ENCODE data around the gene TRPV6.

Gene TRPV6
- long read RNA-seq, donor 1: 0 reads
- long read RNA-seq, donor 2: 0 reads
- long read RNA-seq, donor 3, full-length matches to known transcripts: 1 of 1 reads
- long read RNA-seq, donor 3, partial matches to known transcripts: 0 of 1 reads
- long read RNA-seq, donor 3, other reads (novel, unspliced or antisense): 0 of 1 reads
- long read RNA-seq, donor 4, partial matches to known transcripts: 8 of 14 reads
- long read RNA-seq, donor 4, other reads (novel, unspliced or antisense): 5 of 14 reads
- long read RNA-seq, donor 5: 0 reads
- long read RNA-seq, donor 6: 0 reads
- long read RNA-seq, donor 7: 0 reads
- long read RNA-seq, donor 8: 0 reads

DNA sequence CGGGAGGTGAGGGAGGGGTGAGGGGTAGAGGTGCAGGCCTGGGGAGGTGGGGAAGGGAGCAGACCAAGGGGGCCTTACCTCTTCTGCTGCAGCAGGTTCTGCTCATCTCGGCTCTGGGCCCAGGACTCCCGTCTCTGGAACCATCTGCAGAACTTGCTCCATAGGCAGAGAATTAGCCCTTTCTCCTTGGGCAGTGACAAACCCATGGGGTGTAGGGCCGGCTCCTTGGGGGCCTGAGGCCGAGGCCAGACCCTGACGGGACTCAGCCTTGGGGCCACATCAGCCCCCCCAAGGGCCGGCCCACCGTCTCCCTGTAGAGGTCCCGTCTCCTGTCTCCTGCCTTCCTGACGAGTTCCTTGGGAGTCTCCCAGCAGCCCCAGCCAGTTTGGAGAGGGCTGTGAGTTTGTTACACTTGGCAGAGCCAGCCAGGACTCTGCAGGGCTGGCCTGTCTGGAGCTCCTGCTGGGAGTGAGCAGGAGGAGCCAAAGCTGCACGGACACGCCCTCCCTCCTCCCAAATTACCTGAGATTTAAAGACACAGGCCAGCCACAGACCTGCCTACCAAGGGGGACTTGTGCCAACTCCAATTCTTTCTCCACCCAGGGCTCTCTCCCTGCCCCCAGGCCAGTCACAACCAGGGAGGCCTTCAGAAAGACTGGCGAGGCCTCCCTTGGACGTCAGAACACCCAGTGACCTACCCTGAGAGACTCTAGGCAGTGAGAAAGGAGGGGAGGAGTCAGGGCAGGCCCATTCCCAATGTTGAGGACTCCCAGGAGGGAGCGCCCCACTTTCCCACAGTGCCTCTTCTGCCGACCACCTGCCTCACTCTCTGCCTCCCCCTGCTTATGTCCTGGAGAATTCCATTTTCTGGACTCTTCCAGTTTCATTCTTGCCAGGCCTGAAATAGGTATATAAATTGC, at the start of gene TRPV6:
TRPV6 (minus strand) TSS at position 435 of the 920 bp plus-strand sequence.
- peak; percentile 34 for DNase-seq

DNA sequence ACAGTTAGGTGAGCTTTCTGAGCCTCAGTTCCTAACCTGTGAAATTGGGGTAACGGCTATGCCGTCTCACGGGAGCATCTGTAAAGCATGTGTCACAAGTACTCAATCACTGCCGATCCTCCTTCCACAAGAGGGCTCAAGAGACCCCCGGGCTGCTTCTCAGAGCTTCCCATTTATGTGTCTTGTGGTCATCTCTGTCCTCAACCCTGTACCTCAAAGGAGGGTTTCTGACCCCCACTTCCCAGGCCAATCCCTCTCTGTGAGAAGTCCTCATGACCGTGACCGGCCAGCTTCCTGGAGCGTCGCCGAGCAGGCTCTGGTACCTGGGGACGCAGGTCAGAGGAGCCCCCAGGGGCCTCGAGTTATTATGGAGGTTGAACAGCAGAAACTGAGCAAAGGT, 48.5 kb upstream of the TRPV6 start:
- no peak for DNase-seq

DNA sequence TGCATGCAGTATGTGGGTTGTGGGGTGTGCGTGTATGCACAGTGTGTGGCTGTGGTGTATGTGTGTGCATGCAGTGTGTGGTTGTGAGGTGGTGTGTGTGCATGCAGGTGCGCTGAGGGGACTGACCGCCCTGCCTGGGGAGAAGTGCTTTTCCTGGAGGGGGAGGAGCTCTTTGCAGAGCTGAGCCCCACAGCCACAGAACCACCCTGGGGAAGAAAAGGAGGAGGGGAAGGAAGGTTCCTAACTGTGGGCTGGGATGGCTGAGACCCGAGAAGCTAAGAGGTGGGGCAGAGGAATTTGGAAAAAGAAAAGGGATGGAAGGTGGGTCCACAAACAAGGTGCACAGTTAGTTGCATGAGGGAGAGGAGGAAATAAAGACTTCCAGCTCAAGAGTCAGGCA, 48.1 kb upstream of the TRPV6 start, which contains the start of gene TRPV5:
TRPV5 (minus strand) TSS at position 123 of the 400 bp plus-strand sequence. CDS start 287 bp downstream, outside the sequence.
- no peak for DNase-seq

- DNase-seq: no peak
Measured at GRCh38 chr7:142933092-142933475, 47.5 kb upstream of the TRPV6 start.

DNA sequence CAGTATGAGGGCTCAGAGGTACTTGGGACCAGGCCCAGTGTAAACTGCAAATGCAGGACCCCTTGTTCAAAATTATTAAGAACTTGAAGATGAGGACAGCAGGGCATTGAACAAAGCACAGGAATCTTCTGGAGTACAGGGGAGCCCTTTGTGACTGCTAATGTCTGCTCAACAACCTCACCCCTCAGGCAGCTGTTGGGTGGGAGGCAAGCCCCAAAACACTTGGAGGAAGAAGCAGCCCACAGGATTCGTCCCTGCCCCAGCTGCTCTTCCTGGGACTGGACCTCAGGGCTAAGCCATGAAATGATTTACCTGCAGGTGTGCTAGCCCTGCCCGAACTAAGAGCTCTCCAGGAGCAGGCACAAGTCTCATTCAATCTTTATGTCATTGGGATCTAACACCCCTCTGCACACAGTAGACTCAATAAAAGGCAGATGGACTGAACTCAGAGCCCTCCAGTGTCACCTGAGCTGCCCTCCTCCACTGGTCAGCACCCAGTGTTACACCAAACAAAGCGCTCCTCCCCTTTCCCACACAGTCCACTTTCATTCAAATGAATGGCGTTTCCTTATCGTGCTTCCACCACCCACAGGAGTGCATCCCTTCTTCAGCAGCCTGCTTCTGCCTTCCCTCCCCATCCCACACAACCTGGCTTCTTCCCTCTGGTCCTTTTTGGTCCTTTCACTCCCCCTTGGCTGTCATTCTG, 47.0 kb upstream of the TRPV6 start:
- DNase-seq: no peak

- DNase-seq: no peak
Measured at GRCh38 chr7:142930126-142930730, 44.7 kb upstream of the TRPV6 start.

DNA sequence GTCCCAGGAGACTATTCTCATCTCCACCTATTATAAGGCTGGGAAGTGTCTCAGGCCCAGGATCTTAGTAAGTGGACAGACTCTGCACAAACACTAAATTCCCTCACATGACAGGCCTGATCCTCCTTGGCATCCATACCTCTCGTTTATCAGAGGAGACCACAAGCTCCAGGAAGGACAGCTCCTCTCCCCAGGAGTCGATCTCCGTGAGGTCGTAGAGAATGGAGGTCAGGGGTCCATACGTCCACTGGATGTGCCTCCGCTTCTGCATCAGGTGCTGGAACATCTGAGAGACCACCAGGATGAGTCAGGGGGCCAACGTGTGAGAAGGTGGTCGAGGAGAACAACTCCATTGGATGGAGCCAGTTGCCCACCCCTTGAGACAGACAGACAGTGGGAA, 42.4 kb upstream of the TRPV6 start:
- no peak for DNase-seq

- no peak for DNase-seq
Measured at GRCh38 chr7:142927085-142927745, 41.7 kb upstream of the TRPV6 start.

GRCh38 chr7:142925413-142925812, 39.9 kb upstream of the TRPV6 start:
- DNase-seq: no peak

DNA sequence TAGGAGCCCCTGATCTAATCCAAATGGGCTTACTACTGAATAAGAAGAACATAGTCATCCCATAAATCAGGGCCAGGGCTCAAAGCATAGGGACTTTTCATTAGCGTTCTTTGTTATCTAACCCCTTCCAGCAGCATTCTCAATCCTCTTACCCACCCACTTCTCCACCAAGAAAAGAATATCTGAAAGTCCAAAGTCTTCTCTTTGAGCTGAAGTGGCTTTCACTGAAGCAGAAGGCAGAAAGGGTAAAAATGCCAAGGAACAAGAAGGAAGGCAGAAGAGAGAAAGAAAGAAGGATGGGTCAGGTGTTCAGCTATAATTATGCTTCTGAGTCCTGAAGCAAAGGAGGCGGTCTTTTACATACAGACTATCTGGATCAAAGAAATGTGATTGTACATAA, 37.8 kb upstream of the TRPV6 start:
- no peak for DNase-seq

DNA sequence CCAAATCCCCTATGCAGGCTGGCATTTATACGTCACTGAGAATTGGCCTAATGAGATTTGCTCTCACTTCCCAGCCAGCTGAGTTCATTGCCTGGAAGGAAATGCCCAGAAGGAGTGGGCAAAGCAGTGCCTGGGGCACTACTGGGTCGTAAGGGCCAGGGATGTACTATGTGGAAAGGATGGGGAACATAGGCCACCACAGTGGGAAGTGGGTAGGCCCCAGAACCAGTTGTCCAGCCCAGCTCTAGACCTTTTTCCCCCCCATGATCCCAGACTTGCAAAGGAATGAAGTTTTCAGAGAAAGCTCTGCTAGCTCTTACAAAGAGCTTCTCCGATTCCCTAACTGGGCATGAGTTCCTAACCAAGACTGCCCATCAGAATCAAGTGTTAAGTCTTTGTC, 34.1 kb upstream of the TRPV6 start:
- no peak for DNase-seq

DNA sequence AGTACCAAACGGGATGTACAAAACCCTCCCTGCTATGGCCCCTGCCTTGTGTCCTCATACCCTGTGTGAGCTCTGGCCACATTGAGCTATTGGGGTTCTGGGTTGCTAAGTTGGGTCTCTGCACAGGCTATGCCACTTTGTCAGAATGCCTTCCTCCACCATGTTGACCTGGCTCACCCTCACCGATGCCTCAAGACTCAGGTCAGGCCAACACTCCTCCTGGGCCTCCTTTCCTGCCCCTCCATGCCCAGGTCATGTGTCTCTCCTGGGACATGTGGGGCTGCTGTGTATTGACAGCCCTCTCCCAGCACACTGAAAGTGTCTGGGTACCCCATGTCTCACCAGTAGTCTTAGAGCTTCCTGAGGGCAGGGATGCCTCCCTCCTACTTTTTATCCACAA, 33.4 kb upstream of the TRPV6 start:
- no peak for DNase-seq

DNA sequence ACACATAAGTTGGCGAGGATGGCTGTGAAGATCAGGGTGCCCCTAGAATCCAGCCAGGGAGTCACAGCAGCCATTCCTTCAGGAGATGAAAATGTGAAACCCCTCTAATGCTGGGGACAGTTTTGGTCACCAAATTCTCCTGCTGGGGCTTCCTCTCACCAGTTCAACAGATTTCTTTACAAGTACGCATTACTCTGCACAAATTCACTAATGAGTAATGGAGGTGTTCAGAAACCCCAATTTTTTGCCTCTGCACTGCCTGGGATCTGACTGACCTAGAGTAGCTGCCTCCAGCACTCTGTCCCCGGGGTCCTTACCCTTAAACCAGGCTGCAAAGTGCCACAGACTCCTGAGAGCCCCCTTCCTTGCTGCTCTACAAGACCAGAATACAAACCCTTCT, 31.9 kb upstream of the TRPV6 start:
- no peak for DNase-seq

- no peak for DNase-seq
Measured at GRCh38 chr7:142916508-142916907, 31.0 kb upstream of the TRPV6 start.

DNA sequence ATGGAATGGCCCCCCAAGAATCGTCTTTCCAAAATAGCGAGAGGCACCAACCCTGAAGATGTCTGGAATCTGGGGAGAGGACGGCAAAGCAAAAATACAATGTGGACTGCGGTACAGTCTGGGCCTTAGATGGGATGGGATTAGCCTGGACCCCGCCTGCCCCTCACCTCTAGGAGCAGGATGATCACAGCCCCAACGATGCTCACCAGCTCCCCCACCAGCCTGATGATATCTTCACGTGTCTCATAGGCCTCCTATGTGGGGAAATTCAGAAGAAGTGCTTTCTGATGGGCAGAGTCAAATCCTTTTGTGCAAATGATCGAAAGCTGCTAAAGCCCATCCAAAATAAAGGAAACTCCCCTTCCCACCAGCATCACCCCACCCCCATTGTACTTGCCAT, 29.8 kb upstream of the TRPV6 start:
- no peak for DNase-seq

DNA sequence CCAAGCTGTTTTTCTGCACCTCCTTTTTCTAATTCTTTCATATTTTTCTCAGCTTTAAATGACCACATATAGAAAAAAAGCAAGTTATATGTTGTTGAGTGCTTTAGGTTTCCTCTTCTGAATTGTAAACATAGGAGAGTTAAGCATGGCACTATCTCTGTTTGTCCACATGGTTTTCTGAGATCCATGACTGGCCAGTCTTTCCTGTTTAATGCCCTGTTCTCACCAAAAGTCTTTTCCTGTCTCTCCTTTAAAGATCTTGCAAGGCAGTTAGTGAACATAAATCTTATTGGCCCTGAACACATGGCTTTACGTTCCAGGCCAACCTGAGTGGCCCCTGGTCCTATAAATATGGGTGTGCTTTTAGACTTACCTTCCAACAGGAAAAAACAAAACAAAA, 28.6 kb upstream of the TRPV6 start:
- DNase-seq: no peak

DNA sequence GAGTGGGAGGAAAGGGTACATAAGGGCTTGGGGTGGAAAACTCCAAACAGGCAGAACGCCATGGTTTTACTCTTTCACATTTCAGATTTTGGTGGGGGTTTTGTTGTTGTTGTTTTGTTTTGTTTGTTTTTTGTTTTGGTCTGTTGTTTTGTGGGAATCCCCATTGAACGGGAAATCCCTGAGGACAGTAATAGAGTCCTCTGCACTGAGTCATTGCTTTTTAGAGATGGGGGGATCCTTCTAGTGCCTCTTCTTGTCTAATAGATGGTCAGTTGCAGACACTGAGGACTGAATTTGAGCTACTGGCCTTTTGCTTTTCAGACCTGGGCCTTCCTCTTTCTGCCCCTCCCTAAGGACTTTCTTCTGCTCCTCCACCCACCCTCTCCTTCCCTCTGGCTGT, 28.0 kb upstream of the TRPV6 start:
- DNase-seq: no peak

DNA sequence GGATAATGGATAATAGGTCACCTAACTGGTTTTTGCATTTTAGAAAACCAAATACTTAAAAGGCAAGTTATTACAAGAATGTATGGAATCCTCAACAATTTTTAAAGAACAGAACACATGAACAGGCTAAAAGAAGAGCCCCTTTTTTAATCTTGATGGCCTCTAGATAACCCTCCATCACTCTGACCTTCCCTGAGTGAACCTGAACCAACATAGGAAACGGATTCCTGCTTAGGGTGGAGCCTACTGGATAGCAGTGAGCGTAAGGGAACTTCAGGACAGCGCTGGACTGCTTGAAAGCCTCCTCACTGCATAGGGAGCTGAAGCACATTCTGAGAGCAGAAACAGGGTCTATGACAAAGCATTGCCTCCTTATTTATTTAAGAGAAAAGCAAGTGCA, 27.5 kb upstream of the TRPV6 start:
- DNase-seq: no peak

DNA sequence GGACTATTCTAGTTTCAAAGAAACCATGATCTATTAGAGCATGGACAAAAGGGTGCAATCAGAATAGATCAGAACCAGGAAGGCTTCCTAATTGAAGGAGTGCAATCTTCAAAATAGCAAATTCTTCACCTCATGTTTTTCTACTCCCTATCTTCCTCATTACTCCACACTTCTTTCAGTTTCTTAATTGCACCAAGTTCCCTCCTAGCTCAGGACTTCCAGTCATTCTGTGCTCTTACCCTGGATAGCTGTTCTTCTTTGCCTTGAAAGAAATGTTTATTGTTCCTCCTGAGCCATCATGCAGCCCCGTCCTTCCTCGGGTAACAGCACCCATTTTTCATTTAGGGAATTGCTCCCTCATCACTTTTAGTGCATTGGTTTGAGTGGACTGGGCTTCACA, 24.9 kb upstream of the TRPV6 start:
- DNase-seq: no peak

- no peak for DNase-seq
Measured at GRCh38 chr7:142910031-142910433, 24.5 kb upstream of the TRPV6 start.

DNA sequence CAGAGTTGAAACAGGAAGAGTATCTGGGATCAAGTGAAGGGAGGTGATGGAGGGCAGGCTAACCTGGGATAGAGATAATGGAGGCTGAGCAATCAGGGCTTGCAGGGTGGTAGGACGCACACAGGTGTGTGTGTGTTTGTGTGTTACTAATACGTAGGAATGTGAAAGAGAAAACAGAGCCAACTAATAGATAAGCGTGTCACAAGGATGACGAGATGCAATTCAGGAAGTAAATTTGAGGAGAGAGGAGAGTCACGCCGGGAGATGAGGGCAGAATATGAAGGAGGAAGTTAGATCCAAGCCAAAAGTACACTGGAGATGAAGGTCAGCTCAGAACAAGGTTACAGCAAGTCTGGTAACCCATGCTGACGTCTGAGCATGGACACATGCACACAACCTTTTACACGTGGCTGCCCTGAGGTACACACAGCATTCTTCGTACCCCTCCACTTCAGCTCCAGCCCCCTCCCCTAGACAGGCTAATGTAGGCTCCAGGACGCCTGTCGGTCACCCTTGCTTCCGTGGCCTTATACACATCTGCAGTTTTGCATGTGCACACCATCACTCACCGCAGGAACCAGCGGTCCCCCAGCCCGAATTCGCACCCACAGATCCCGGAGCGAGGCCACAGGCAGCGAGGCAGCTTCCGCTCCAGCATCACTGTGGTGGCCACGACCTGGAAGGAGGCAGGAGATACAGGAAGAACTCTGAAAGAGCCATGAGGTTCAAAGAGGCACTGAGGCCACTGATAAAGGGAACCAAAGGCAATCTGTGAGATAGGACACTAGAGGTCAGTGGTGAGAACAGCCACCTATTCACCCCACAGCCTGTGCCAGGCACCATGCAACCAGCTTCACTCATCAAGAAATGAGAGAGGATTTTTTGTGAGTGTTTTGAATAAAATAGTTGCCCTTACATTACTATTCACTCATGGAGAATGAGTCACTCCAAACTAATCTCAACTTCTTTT, 23.7 kb upstream of the TRPV6 start:
- no peak for DNase-seq

Data from right kidney (tissue), 9 donors.